ENCODE data around the gene SEMA3G.

SEMA3G gene

DNA sequence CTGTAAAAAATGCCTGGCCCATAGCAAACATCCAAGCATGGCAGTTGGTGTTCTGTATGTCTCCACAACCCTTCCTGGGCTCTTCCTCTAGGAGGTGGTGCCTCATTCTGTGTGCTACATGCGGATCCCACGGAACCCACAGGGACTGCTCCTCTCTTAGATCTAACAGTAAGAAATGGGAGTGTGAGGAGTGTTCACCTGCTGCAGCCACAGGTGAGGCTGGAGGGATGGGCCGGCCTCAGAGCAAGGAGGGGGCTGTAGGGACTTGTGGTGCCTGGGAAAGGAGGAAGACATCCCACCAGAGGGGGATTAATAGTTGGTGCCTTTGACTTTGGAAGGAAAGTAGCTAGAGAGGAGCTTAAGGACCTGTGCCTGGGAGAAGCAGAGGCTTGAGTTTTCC lies 22.2 kb downstream of the SEMA3G start:
- H3K27me3 ChIP-seq (ENCODE audit: control insufficient read depth, low read length), result peaks cover 7% of the 10 kb centered on the region; the same call in 1 of the 2 replicates
- no peaks in the 10 kb centered on the region for H3F3A ChIP-seq (ENCODE audit: control insufficient read depth, insufficient read depth)
- no peaks in the 10 kb centered on the region for H3K79me2 ChIP-seq (ENCODE audit: control insufficient read depth, low read length)
- no peaks in the 10 kb centered on the region for H3K36me3 ChIP-seq (ENCODE audit: control insufficient read depth, low read length)
- H3K9me3 ChIP-seq (ENCODE audit: control insufficient read depth, insufficient read depth, low read length), result no peaks in the 10 kb centered on the region
- H3K4me1 ChIP-seq (ENCODE audit: control insufficient read depth, low read length), result no peaks in the 10 kb centered on the region
- TF ChIP-seq EZH2phosphoT487 (IDR thresholded peaks at IDR 0.05; ENCODE audit: borderline replicate concordance, low read length), result no peak
- TF ChIP-seq, protein P1, sequence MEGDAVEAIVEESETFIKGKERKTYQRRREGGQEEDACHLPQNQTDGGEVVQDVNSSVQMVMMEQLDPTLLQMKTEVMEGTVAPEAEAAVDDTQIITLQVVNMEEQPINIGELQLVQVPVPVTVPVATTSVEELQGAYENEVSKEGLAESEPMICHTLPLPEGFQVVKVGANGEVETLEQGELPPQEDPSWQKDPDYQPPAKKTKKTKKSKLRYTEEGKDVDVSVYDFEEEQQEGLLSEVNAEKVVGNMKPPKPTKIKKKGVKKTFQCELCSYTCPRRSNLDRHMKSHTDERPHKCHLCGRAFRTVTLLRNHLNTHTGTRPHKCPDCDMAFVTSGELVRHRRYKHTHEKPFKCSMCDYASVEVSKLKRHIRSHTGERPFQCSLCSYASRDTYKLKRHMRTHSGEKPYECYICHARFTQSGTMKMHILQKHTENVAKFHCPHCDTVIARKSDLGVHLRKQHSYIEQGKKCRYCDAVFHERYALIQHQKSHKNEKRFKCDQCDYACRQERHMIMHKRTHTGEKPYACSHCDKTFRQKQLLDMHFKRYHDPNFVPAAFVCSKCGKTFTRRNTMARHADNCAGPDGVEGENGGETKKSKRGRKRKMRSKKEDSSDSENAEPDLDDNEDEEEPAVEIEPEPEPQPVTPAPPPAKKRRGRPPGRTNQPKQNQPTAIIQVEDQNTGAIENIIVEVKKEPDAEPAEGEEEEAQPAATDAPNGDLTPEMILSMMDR (IDR thresholded peaks at IDR 0.05; ENCODE audit: low read depth, low read length, poor library complexity, severe bottlenecking), result no peak
- H3K4me2 ChIP-seq (ENCODE audit: low read length), result no peak overlapping the region
- H4K20me1 ChIP-seq (ENCODE audit: control insufficient read depth, insufficient read depth, low read depth, low read length), result no peaks in the 10 kb centered on the region
- H3K4me3 ChIP-seq (ENCODE audit: low read length), result no peak overlapping the region
- no peak overlapping the region for H3K27ac ChIP-seq (ENCODE audit: low read depth, low read length)
- H3K9me2 ChIP-seq (replicated peaks; ENCODE audit: control insufficient read depth, low read length), result no peaks in the 10 kb centered on the region

DNA sequence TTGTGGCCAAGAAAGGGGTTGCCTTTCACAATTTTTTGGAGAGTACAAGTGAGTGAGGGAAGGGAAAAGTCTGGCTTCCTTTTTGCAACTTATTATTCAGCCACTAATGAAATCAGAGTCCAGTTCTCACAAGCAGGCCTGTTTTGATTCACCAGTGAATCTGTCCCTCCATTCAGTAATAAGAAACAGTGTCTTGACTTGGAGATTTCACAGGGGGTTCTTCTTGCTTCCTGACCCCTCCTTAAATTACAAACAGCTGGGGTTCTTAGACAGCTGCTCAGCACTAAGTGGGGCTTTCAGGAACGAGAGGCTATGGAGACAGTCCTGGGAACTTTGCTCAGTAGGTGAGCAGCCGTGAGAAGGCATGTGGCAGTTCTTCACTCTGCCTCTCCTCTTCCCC lies 24.5 kb downstream of the SEMA3G start:
- Histone ChIP-seq H3K36me3 (ENCODE audit: control insufficient read depth, low read length) (no peaks in the 10 kb centered on the region), H4K20me1 (ENCODE audit: control insufficient read depth, insufficient read depth, low read depth, low read length) (no peaks in the 10 kb centered on the region), H3K27me3 (ENCODE audit: control insufficient read depth, low read length) (peaks cover 4% of the 10 kb centered on the region; the same call in 1 of the 2 replicates), H3K4me1 (ENCODE audit: control insufficient read depth, low read length) (no peaks in the 10 kb centered on the region), H3K27ac (ENCODE audit: low read depth, low read length) (no peak overlapping the region), H3K9me2 (replicated peaks; ENCODE audit: control insufficient read depth, low read length) (no peaks in the 10 kb centered on the region), H3K4me3 (ENCODE audit: low read length) (no peak overlapping the region), H3K4me2 (ENCODE audit: low read length) (no peak overlapping the region), H3F3A (ENCODE audit: control insufficient read depth, insufficient read depth) (no peaks in the 10 kb centered on the region), H3K79me2 (ENCODE audit: control insufficient read depth, low read length) (no peaks in the 10 kb centered on the region), H3K9me3 (ENCODE audit: control insufficient read depth, insufficient read depth, low read length) (no peaks in the 10 kb centered on the region)
- no peak for TF ChIP-seq EZH2phosphoT487 (IDR thresholded peaks at IDR 0.05; ENCODE audit: borderline replicate concordance, low read length)
- TF ChIP-seq, protein P1 (IDR thresholded peaks at IDR 0.05; ENCODE audit: low read depth, low read length, poor library complexity, severe bottlenecking), result no peak

DNA sequence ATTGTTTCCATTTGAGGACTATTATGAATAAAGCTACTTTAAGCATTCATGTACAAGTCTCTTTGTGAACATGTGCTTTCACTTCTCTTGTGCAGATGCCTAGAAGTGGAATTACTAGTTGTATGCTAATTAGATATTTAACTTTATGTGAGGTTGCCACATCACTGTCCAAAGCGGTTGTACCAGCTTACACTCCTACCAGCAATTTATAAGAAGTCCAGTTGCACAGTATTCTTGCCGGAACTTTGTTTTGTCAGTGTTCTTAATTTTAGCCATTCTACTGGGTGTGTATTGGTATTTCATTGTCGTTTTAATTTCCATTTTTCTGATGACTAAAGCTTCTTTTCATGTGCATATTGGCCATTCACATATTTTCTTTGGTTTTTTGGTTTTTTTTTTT lies 29.1 kb downstream of the SEMA3G start:
- Histone ChIP-seq H3K27ac (ENCODE audit: low read depth, low read length) (no peak overlapping the region), H3K9me2 (replicated peaks; ENCODE audit: control insufficient read depth, low read length) (no peaks in the 10 kb centered on the region), H4K20me1 (ENCODE audit: control insufficient read depth, insufficient read depth, low read depth, low read length) (no peaks in the 10 kb centered on the region), H3K4me1 (ENCODE audit: control insufficient read depth, low read length) (peaks cover 18% of the 10 kb centered on the region), H3K4me3 (ENCODE audit: low read length) (no peak overlapping the region), H3K36me3 (ENCODE audit: control insufficient read depth, low read length) (peaks cover 14% of the 10 kb centered on the region), H3K4me2 (ENCODE audit: low read length) (no peak overlapping the region), H3F3A (ENCODE audit: control insufficient read depth, insufficient read depth) (peaks cover 7% of the 10 kb centered on the region), H3K79me2 (ENCODE audit: control insufficient read depth, low read length) (peaks cover 17% of the 10 kb centered on the region), H3K27me3 (ENCODE audit: control insufficient read depth, low read length) (no peaks in the 10 kb centered on the region), H3K9me3 (ENCODE audit: control insufficient read depth, insufficient read depth, low read length) (no peaks in the 10 kb centered on the region)
- TF ChIP-seq, protein P1 (IDR thresholded peaks at IDR 0.05; ENCODE audit: low read depth, low read length, poor library complexity, severe bottlenecking), result no peak
- TF ChIP-seq EZH2phosphoT487 (IDR thresholded peaks at IDR 0.05; ENCODE audit: borderline replicate concordance, low read length), result no peak
